Fibroblast of skin of abdomen (primary cell): ENCODE data around the gene SH2B2.
"Not testable (repeated sequence)": the region's sequence is repeated elsewhere in the genome, so short reads cannot be mapped to it uniquely, and the experiment has no call there.

Source experiments
- DNase-seq: peaks from one replicate; pipeline ENCODE4 v3.0.0-alpha.2; 2013

Gene SH2B2

DNA sequence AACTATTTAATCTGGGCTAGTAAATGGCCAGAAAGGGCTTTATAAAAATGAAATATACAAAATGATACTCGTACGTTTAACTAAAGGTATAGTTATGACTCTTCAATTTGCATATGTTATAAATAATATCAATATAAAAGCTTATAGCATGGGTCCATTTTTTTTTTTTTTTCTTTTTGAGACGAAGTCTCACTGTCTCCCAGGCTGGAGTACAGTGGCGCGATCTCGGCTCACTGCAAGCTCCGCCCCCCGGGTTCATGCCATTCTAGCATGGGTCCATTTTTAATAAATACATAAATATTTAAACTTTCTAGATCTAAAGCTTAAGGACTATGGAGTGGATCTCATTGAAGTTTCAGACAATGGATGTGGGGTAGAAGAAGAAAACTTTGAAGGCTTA lies 50.3 kb downstream of the SH2B2 start:
- DNase-seq = not testable (repeated sequence)

DNA sequence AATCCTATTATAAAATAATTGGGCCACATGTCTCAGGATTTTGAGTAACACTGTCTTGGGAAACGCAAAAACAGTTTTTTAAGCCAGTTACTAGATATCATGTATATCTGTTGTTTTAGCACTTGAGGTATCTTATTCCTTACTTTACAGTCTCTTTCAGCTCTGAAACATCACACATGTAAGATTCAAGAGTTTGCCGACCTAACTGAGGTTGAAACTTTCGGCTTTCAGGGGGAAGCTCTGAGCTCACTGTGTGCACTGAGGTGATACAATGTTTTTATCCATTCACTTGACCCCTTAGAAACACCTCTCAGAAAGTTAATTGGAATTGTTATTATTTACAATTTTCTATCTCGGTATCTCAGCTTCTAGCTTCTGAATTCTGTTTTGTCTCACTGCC lies 50.8 kb downstream of the SH2B2 start:
- not testable (repeated sequence) for DNase-seq

DNA sequence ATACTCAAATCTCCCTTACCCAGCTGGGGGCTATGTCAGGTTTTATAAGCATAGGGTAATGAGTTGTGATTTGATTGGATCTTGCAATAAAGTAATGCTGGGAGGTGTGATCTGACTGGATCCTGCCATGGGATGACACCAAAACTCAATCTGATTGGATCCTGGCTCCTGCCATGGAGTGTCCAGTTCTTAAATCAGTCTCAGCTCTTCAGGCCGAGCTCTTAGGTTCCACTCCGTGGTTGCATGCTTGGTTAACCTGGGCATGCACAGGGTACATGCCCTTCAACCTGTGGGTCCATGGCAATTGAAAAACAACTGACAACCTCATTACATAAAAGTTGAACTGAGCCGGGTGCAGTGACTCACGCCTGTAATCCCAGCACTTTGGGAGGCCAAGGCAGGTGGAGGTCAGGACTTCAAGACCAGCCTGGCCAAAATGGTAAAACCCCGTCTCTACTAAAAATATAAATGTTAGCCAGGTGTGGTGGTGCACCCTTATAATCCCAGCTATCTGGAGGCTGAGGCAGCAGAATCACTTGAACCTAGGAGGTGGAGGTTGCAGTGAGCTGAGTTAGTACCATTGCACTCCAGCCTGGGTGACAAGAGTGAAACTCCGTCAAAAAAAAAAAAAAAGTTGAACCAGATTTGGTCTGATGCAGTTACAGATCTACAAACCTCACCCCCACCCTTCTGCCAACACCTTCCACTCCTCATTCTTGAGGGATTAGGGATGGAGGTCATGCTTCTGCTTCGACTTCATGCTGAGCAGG lies 54.1 kb downstream of the SH2B2 start:
- DNase-seq = not testable (repeated sequence)

DNA sequence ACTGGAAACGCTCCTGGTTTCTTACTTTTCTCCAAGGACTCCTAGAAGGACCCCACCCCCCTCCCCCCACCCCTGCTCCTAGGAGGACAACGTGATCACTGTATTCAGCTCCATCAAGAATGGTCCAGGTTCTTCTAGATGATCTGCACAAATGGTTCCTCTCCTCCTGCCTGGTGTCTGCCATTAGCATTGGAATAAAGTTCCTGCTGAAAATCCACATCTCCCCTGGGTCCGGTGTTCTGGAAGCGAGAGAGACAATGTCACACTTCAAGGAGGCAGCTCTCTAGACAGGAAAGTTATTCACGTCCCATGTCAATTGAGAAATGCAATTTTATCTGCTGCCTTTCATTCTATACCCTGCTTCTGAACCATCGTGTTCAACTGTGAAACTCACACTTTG lies 60.3 kb downstream of the SH2B2 start:
- not testable (repeated sequence) for DNase-seq

DNA sequence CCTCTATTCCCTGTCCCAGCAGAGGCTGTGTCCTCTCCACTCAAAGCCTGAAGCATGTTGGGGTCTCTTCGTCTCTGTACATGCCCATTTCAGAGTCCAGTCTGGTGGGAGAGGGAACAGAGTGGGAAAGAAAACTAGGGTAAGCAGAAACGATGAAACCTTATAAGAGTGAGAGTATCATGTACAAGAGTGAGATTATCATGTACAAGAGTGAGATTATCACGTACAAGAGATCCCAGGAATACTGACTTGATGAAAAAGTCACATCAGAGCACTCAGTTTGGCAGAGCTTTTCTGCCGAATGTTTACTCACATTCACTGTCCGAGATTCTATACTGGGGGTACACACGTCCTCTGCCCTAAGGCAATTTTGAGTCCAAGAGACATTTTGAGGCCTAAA lies 69.7 kb downstream of the SH2B2 start, which contains the start of gene SPDYE6:
TSS of gene SPDYE6 (minus strand) at position 101 of the 400 bp plus-strand sequence. CDS start 421 bp downstream, outside the sequence.
- DNase-seq = not testable (repeated sequence)

DNA sequence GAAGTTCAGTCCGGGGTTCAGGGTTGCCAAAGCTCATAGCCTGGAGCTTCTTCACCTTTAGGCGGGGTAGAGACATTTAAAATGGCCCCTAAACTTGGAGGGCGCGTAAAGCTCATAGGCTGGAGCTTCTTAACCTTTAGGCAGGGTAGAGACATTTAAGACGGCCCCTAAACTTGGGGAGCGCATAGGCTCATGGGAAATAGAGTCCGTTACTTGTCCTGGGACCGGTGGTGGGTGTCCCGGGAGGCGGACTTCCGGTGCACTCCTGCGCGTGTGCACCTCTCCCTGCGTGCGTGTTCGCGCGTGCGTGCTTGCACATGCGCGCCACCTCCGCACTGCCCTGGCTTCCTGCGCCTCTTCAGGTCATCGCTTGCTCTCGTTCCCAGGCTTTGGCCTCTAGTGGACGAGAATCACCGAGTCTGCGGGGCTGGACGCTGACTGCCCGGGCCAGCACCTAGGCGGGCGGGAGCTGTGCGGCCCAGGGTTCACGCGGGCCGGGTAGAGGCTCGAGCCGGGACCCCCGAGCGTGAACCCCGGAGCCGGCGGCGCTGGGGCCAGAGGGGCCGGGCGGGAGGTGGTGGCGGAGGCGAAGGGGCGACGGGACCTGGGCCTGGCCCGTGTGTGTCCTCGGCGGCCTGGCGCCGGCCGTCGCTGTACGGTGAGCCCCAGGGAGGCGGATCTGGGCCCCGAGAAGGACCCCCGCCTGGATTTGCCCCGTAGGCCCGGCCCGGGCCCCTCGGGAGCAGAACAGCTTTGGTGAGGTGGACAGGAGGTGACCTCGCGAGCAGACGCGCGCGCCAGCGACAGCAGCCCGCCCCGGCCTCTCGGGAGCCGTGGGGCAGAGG lies 77.1 kb downstream of the SH2B2 start:
- peak; percentile 99 for DNase-seq

DNA sequence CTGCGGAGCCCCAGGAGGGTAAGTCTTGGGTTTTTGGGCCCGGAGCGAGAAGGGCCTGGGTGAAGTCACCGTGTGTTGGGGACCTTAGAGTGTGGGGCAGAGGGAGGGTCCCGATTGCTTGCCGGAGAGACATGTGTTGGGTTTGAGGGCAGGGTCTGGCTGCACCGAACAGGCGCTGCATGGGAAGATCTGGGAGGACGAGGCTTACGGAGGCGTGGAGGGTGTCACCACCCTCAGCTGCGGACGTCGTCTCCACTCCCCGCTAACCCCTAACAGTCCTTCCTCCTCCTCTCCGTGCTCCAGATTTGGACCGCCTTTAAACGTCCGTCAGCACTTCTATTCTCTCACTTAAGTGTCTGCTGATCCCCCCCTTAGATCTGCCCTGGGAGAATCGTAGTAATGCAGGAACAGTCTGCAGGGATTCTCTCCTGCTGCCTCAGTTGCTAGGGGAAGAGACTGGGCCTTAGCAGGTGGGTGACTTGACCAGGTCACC lies 77.8 kb downstream of the SH2B2 start:
- not testable (repeated sequence) for DNase-seq

DNA sequence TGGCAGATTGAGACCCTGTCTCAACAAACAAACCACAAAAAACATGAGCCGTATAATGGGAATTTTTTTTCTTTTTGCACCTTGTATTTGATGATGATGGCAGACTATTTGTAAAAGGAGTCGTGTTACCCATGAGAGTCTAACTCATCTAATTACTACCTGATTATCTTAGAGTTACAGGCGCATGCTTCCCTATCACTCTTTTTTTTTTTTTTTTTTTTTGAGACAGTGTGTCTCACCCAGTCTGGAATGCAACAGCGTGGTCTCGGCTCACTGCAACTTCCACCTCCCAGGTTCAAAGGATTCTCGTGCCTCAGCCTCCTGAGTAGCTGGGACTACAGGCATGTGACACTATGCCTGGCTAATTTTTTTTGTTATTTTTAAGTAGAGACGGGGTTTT lies 78.7 kb downstream of the SH2B2 start:
- DNase-seq = not testable (repeated sequence)

DNA sequence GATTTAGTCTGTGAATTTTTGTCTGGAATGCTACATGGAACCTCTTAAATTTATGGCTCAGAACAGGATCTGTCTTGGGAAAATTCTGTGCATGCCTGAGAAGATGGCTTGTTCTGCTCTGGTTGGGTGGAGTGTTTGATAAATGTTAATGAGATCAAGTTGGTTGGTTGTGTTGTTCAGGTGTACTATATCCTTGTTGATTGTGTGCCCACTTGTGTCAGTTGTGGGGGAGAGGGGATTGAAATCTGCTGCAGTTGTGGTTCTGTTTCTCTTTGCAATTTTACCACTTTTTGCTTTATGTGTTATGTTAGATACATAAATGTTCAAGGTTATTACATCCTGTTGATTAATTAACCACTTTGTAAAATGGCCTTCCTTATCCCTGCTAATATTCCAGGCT lies 83.4 kb downstream of the SH2B2 start:
- DNase-seq = not testable (repeated sequence)
